ENCODE data around the gene LCE7A.

The LCE7A gene

GRCh38 chr1:152866321-152866720 lies 6.5 kb downstream of the LCE7A start:
- Histone ChIP-seq H3K27me3 (ENCODE audit: low read length) (no peaks in the 10 kb centered on the region), H3K4me2 (ENCODE audit: low read depth, low read length, poor library complexity, severe bottlenecking) (no peak overlapping the region), H3K36me3 (ENCODE audit: low read length) (no peaks in the 10 kb centered on the region), H3K4me3 (ENCODE audit: insufficient read depth, low read length, poor library complexity, severe bottlenecking) (no peak overlapping the region), H3K79me2 (ENCODE audit: insufficient read depth, low read length) (no peaks in the 10 kb centered on the region), H3K9me2 (replicated peaks; ENCODE audit: insufficient read depth, low read length) (no peaks in the 10 kb centered on the region), H3K27ac (ENCODE audit: low read depth, low read length) (no peak overlapping the region), H3K9ac (ENCODE audit: low read length) (no peak overlapping the region), H3F3A (ENCODE audit: insufficient read depth) (no peaks in the 10 kb centered on the region), H4K20me1 (ENCODE audit: low read depth, low read length) (no peaks in the 10 kb centered on the region), H3K9me3 (ENCODE audit: insufficient read depth, low read length) (no peaks in the 10 kb centered on the region), H2AFZ (ENCODE audit: low read depth, low read length, severe bottlenecking) (no peak overlapping the region)
- TF ChIP-seq EZH2phosphoT487 (conservative IDR thresholded peaks at IDR 0.05; ENCODE audit: low read length) = no peak
- TF ChIP-seq CTCF (IDR thresholded peaks at IDR 0.05; ENCODE audit: insufficient read depth, low read length, poor library complexity, severe bottlenecking) = no peak

GRCh38 chr1:152869808-152870419 lies 10.1 kb downstream of the LCE7A start:
- no peaks in the 10 kb centered on the region for H3K79me2 ChIP-seq (ENCODE audit: insufficient read depth, low read length)

GRCh38 chr1:152870831-152871730 lies 11.3 kb downstream of the LCE7A start:
- no peaks in the 10 kb centered on the region for H3F3A ChIP-seq (ENCODE audit: insufficient read depth)
- no peaks in the 10 kb centered on the region for H3K79me2 ChIP-seq (ENCODE audit: insufficient read depth, low read length)
- H2AFZ ChIP-seq (ENCODE audit: low read depth, low read length, severe bottlenecking) = no peak overlapping the region
- H3K9me3 ChIP-seq (ENCODE audit: insufficient read depth, low read length) = no peaks in the 10 kb centered on the region
- H3K4me3 ChIP-seq (ENCODE audit: insufficient read depth, low read length, poor library complexity, severe bottlenecking) = no peak overlapping the region
- no peak overlapping the region for H3K27ac ChIP-seq (ENCODE audit: low read depth, low read length)
- H3K27me3 ChIP-seq (ENCODE audit: low read length) = no peaks in the 10 kb centered on the region
- no peaks in the 10 kb centered on the region for H4K20me1 ChIP-seq (ENCODE audit: low read depth, low read length)
- H3K36me3 ChIP-seq (ENCODE audit: low read length) = no peaks in the 10 kb centered on the region
- TF ChIP-seq EZH2phosphoT487 (conservative IDR thresholded peaks at IDR 0.05; ENCODE audit: low read length) (no peak), CTCF (IDR thresholded peaks at IDR 0.05; ENCODE audit: insufficient read depth, low read length, poor library complexity, severe bottlenecking) (peak; percentile 40)
- H3K9me2 ChIP-seq (replicated peaks; ENCODE audit: insufficient read depth, low read length) = no peaks in the 10 kb centered on the region
- H3K4me2 ChIP-seq (ENCODE audit: low read depth, low read length, poor library complexity, severe bottlenecking) = no peak overlapping the region
- H3K9ac ChIP-seq (ENCODE audit: low read length) = no peak overlapping the region

More at GRCh38 chr1:152869808-152870419, 10.1 kb downstream of the LCE7A start:
- Histone ChIP-seq H3F3A (ENCODE audit: insufficient read depth) (no peaks in the 10 kb centered on the region), H3K27ac (ENCODE audit: low read depth, low read length) (no peak overlapping the region), H2AFZ (ENCODE audit: low read depth, low read length, severe bottlenecking) (no peak overlapping the region), H4K20me1 (ENCODE audit: low read depth, low read length) (no peaks in the 10 kb centered on the region), H3K9ac (ENCODE audit: low read length) (no peak overlapping the region), H3K4me3 (ENCODE audit: insufficient read depth, low read length, poor library complexity, severe bottlenecking) (no peak overlapping the region), H3K4me2 (ENCODE audit: low read depth, low read length, poor library complexity, severe bottlenecking) (no peak overlapping the region), H3K27me3 (ENCODE audit: low read length) (no peaks in the 10 kb centered on the region), H3K9me2 (replicated peaks; ENCODE audit: insufficient read depth, low read length) (no peaks in the 10 kb centered on the region), H3K9me3 (ENCODE audit: insufficient read depth, low read length) (no peaks in the 10 kb centered on the region), H3K36me3 (ENCODE audit: low read length) (no peaks in the 10 kb centered on the region)
- TF ChIP-seq CTCF (IDR thresholded peaks at IDR 0.05; ENCODE audit: insufficient read depth, low read length, poor library complexity, severe bottlenecking) (peak; percentile 62), EZH2phosphoT487 (conservative IDR thresholded peaks at IDR 0.05; ENCODE audit: low read length) (no peak)

Data from SU-DHL-6 (cell line).